Tibial nerve (tissue), 4 donors: ENCODE data around the gene ANKRD11. TPM values are rescaled to one million over a fixed set of nuclear protein-coding genes. Genes with fewer than 3 reads are reported as not detected.
"Not testable (repeated sequence)": the region's sequence is repeated elsewhere in the genome, so short reads cannot be mapped to it uniquely, and the experiment has no call there.

Source experiments
- DNase-seq, 2 donors: peaks; one replicate each; pipeline ENCODE4 v3.0.0-alpha.2; 2019; ENCODE audit warnings: low spot score in 2 of 2
- H3K27ac ChIP-seq, 4 donors: fragments of 200-600 bp; sonication (generic) in 3 of 4; one replicate each; pipeline ENCODE4 v1.5.1; 2017 to 2019; ENCODE audit warnings: mild to moderate bottlenecking in 1 of 4
- H3K27me3 ChIP-seq, 2 donors: fragments of 200-600 bp; sonication (generic) in 1 of 2; one replicate each; pipeline versions ENCODE4 v1.5.1 to v1.6.0; 2017 to 2019
- H3K36me3 ChIP-seq, 3 donors: fragments of 200-600 bp; sonication (generic); one replicate each; pipeline ENCODE4 v1.5.1; 2018 to 2019
- H3K4me1 ChIP-seq, 4 donors: fragments of 200-600 bp; sonication (generic) in 3 of 4; one replicate each; pipeline ENCODE4 v1.5.1; 2017 to 2019
- H3K4me3 ChIP-seq, 4 donors: fragments of 200-600 bp; sonication (generic) in 3 of 4; one replicate each; pipeline ENCODE4 v1.5.1; 2017 to 2019; ENCODE audit warnings: mild to moderate bottlenecking in 1 of 4, moderate library complexity in 1 of 4
- H3K9me3 ChIP-seq, 4 donors: fragments of 200-600 bp; sonication (generic) in 3 of 4; one replicate each; pipeline ENCODE4 v1.5.1; 2017 to 2019
- EP300 ChIP-seq, 2 donors: sonication (generic); formaldehyde crosslinking; IDR thresholded peaks; one replicate each; pipeline ENCODE4 v1.6.1; 2017; ENCODE audit warnings: antibody characterized with exemption in 2 of 2, mild to moderate bottlenecking in 1 of 2
- POLR2A ChIP-seq, 2 donors: fragments of 450-650 bp; IDR thresholded peaks; one replicate each; pipeline ENCODE4 v1.6.1; 2017; ENCODE audit warnings: antibody characterized with exemption in 2 of 2, mild to moderate bottlenecking in 2 of 2, moderate library complexity in 2 of 2
- WGBS, 2 donors: methylation state at CpG; one replicate each; pipeline ENCODE4 v1.1.5; 2018; 5-methylcytosine and 5-hydroxymethylcytosine counted together
- total RNA-seq, 4 donors: library from RNA; depleted of rRNA; stranded (reverse); fragments of >200 nt; gene quantifications; one replicate each; pipeline ENCODE4 v1.1.0, GENCODE V29; 2016
- TF ChIP-seq, protein P1 (sequence below), 5 experiments: fragments of 200-600 bp in 3 of 5; fragments of 450-650 bp in 2 of 5; sonication (generic) in 3 of 5; IDR thresholded peaks; one replicate each; pipeline ENCODE4 v1.5.1; 2016 to 2019; ENCODE audit warnings: antibody characterized with exemption in 5 of 5, mild to moderate bottlenecking in 3 of 5, moderate library complexity in 2 of 5

ANKRD11 gene
- total RNA-seq, 4 donors from 2014 or later, result 104 to 177 (median 112) TPM

DNA sequence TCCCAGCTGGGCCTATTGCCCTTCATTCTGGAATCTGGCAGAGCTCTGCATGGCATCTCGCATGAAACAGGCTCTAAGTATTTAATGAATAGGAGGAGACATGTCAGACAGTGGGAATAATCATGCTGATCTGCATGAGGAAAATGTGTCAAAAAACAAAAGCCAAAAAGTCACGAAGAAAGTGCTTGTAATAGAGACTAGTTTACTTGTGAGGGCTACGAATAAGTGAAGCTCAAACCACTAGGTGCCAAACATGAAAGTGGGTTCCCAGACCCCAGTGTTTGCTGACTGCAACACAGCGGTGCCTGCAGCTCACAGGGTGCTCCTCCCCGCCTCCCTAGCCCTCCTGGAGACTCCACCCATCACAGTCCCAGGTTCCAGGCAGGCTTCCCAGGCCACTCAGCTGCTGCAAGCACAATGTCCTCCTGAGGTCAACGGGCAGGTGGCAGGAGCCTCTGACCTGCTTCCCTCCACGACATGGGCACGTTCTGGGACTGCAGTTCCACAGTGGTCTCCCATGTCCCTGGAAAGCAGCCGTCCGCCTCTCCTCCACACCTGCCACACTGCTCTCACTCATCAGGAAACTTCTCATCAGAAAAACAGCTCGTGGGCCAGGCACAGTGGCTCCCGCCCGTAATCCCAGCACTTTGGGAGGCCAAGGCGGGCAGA, 96.5 kb downstream of the ANKRD11 start:
- H3K9me3 ChIP-seq, result no peaks in the 10 kb centered on the region
- no peaks in the 10 kb centered on the region for H3K27me3 ChIP-seq
- DNase-seq, result no peak
- H3K4me1 ChIP-seq, result peaks cover 0 to 44% (median 22%) of the 10 kb centered on the region in 4 donors
- no peak overlapping the region for H3K4me3 ChIP-seq
- TF ChIP-seq EP300 (IDR thresholded peaks at IDR 0.05) (no peak), POLR2A (IDR thresholded peaks at IDR 0.05) (no peak)
- TF ChIP-seq, protein P1, sequence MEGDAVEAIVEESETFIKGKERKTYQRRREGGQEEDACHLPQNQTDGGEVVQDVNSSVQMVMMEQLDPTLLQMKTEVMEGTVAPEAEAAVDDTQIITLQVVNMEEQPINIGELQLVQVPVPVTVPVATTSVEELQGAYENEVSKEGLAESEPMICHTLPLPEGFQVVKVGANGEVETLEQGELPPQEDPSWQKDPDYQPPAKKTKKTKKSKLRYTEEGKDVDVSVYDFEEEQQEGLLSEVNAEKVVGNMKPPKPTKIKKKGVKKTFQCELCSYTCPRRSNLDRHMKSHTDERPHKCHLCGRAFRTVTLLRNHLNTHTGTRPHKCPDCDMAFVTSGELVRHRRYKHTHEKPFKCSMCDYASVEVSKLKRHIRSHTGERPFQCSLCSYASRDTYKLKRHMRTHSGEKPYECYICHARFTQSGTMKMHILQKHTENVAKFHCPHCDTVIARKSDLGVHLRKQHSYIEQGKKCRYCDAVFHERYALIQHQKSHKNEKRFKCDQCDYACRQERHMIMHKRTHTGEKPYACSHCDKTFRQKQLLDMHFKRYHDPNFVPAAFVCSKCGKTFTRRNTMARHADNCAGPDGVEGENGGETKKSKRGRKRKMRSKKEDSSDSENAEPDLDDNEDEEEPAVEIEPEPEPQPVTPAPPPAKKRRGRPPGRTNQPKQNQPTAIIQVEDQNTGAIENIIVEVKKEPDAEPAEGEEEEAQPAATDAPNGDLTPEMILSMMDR (IDR thresholded peaks at IDR 0.05), result no peak
- WGBS, 2 donors, result 81 to 82% methylated on average over 14 of the region's 14 CpGs
- H3K36me3 ChIP-seq, result no peaks in the 10 kb centered on the region
- peak overlapping the region in 1 of 4 donors; percentile 71 for H3K27ac ChIP-seq

DNA sequence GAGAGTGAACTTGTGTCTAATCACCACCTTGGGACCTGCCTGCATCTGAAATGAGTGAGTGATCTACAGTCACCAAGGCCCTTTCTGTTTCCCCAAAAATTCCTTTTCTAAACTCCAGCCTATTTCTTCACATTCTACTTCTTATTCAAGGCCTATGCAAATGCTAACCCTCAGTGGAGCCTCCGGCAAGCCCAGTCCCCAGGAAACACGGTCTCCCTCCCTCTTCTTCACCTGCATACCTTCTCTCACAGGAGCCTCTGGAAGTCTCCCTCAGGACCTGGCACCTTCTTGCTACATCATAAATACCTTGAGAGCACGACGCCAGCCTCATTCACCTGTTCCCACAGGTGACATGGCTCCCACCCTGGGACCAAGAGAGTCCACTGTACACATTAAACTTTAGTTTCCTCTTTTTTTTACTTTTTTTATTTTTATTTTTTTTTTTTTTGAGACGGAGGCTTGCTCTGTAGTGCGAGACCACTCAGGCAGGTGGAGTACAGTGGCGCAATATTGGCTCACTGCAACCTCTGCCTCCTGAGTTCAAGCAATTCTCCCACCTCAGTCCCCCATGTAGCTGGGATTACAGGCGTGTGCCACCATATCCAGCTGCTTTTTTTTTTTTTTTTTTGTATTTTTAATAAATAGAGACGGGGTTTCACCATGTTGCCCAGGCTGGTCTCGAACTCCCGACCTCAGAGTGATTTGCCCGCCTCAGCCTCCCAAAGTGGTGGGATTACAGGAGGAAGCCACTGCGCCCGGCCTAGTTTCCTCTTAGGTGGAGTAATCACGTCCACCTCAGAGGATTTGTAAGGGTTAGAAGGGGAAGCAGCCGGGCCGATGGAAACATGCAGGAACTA, 97.3 kb downstream of the ANKRD11 start:
- Histone ChIP-seq H3K4me1 (peaks cover 0 to 42% (median 22%) of the 10 kb centered on the region in 4 donors), H3K27ac (no peak overlapping the region), H3K27me3 (no peaks in the 10 kb centered on the region), H3K9me3 (no peaks in the 10 kb centered on the region), H3K4me3 (no peak overlapping the region), H3K36me3 (no peaks in the 10 kb centered on the region)
- no peak for DNase-seq
- WGBS, 2 donors, result 75 to 84% methylated on average over 17 of the region's 17 CpGs
- no peak for TF ChIP-seq EP300 (IDR thresholded peaks at IDR 0.05)
- TF ChIP-seq POLR2A (IDR thresholded peaks at IDR 0.05), result no peak
- TF ChIP-seq, protein P1 (IDR thresholded peaks at IDR 0.05), result no peak

DNA sequence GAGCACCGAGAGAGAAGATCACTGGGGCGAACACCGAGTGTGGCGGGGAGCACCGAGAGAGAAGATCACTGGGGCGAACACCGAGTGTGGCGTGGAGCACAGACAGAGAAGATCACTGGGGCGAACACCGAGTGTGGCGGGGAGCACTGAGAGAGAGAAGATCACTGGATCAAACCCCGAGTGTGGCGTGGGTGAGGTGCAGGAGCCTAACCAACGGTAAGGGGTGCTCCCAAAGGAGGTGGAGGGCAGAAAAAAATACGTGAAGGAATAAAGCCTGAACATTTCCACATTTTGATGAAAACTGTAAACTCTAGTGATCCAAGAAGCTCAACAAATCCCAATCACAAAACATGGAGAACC, 100.2 kb downstream of the ANKRD11 start:
- WGBS, 2 donors, result 95 to 96% methylated on average over 15 of the region's 15 CpGs
- not testable (repeated sequence) for H3K9me3 ChIP-seq, DNase-seq, H3K27ac ChIP-seq, H3K36me3 ChIP-seq, H3K4me3 ChIP-seq, H3K27me3 ChIP-seq
- peaks cover 0 to 52% (median 24%) of the 10 kb centered on the region in 4 donors for H3K4me1 ChIP-seq

DNA sequence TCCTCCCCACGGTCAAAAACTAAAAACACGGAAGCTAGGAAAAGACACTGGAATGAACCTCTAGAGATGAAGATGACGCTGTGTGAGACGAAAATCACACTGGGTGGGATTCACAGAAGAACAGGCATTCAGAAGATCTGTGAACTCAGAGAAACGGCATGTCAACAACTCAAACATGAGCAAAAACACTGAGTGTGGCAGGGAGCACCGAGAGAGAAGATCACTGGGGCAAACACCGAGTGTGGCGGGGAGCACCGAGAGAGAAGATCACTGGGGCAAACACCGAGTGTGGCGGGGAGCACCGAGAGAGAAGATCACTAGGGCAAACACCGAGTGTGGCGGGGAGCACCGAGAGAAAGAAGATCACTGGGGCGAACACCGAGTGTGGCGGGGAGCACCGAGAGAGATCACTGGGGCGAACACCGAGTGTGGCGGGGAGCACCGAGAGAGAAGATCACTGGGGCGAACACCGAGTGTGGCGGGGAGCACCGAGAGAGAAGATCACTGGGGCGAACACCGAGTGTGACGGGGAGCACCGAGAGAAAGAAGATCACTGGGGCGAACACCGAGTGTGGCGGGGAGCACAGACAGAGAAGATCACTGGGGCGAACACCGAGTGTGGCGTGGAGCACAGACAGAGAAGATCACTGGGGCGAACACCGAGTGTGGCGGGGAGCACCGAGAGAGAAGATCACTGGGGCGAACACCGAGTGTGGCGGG, 100.7 kb downstream of the ANKRD11 start:
- not testable (repeated sequence) for DNase-seq
- H3K4me1 ChIP-seq, result peaks cover 0 to 51% (median 20%) of the 10 kb centered on the region in 4 donors
- WGBS, 2 donors, result 95 to 96% methylated on average over 44 of the region's 44 CpGs

DNA sequence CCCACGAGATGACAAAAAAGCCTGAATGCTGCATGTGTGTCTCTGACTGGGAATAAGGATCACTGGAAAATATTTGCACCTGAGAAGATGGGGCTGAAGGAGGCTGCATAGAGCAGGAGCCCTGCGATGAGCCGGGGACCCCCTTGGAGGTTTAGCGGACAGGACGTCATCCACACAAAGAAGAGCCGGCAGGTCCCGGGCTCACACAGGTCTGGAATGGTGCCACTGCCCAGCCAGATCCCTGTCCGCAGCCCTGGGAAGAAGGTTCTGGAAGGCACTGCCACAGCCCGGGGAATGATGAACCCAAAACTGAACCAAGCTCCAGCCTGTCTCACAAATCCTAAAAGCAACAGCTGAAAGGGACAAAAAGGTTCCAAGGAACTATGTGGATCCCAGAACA, 101.8 kb downstream of the ANKRD11 start:
- Histone ChIP-seq H3K27ac (no peak overlapping the region), H3K9me3 (no peaks in the 10 kb centered on the region), H3K27me3 (no peaks in the 10 kb centered on the region), H3K4me3 (no peak overlapping the region), H3K4me1 (peaks cover 0 to 47% (median 12%) of the 10 kb centered on the region in 4 donors), H3K36me3 (no peaks in the 10 kb centered on the region)
- 90% methylated on average over 9 of the region's 9 CpGs for WGBS, 2 donors
- DNase-seq, result no peak
- TF ChIP-seq, protein P1 (IDR thresholded peaks at IDR 0.05), result no peak
- TF ChIP-seq EP300 (IDR thresholded peaks at IDR 0.05) (no peak), POLR2A (IDR thresholded peaks at IDR 0.05) (no peak)

More for the DNA sequence above, 100.7 kb downstream of the ANKRD11 start:
- H3K27ac ChIP-seq, H3K36me3 ChIP-seq, H3K4me3 ChIP-seq, H3K27me3 ChIP-seq, H3K9me3 ChIP-seq: not testable (repeated sequence)
